Measurements from ENCODE around the gene S100PBP.

Gene S100PBP

GRCh38 chr1:32817815-32818786 is 648 bp downstream of the S100PBP start:
- H3K27ac ChIP-seq: peak overlapping the region; percentile 98
- TF ChIP-seq, protein P1, sequence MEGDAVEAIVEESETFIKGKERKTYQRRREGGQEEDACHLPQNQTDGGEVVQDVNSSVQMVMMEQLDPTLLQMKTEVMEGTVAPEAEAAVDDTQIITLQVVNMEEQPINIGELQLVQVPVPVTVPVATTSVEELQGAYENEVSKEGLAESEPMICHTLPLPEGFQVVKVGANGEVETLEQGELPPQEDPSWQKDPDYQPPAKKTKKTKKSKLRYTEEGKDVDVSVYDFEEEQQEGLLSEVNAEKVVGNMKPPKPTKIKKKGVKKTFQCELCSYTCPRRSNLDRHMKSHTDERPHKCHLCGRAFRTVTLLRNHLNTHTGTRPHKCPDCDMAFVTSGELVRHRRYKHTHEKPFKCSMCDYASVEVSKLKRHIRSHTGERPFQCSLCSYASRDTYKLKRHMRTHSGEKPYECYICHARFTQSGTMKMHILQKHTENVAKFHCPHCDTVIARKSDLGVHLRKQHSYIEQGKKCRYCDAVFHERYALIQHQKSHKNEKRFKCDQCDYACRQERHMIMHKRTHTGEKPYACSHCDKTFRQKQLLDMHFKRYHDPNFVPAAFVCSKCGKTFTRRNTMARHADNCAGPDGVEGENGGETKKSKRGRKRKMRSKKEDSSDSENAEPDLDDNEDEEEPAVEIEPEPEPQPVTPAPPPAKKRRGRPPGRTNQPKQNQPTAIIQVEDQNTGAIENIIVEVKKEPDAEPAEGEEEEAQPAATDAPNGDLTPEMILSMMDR (conservative IDR thresholded peaks at IDR 0.05): no peak
- peak; percentile 76 for TF ChIP-seq ZFX (IDR thresholded peaks at IDR 0.05)

GRCh38 chr1:32818804-32819541 is 1.5 kb downstream of the S100PBP start:
- peak overlapping the region; percentile 98 for H3K27ac ChIP-seq

DNA sequence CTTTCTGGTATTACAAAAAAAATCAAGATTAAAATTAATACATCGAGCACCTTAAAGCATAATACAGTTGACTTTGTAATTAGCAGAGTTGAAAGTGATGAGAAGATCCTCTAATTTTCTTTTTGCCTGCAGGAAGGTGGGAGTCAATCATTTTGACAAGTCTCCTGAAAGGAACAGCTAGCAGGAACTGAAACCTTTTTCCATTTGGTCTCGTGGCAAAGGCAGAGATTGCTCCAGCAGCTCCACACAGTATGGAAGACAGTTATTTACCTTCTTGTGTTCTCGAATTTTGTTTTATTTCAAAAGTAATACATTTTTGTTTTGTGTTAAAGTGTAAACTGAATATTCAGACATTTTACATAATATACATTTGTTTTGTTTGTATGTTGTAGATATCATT is 7.7 kb downstream of the S100PBP start:
- H3K27ac ChIP-seq: no peak overlapping the region
- TF ChIP-seq, protein P1 (conservative IDR thresholded peaks at IDR 0.05): no peak
- no peak for TF ChIP-seq ZFX (IDR thresholded peaks at IDR 0.05)

More at GRCh38 chr1:32818804-32819541, 1.5 kb downstream of the S100PBP start:
- no peak for TF ChIP-seq ZFX (IDR thresholded peaks at IDR 0.05)
- TF ChIP-seq, protein P1 (conservative IDR thresholded peaks at IDR 0.05): no peak

- no peak overlapping the region for H3K27ac ChIP-seq
- TF ChIP-seq ZFX (IDR thresholded peaks at IDR 0.05): no peak
- TF ChIP-seq, protein P1 (conservative IDR thresholded peaks at IDR 0.05): peak; percentile 36
Observed at GRCh38 chr1:32828341-32828740, 10.9 kb downstream of the S100PBP start.

GRCh38 chr1:32830092-32830852 is 12.8 kb downstream of the S100PBP start:
- H3K27ac ChIP-seq: no peak overlapping the region
- TF ChIP-seq ZFX (IDR thresholded peaks at IDR 0.05): no peak
- TF ChIP-seq, protein P1 (conservative IDR thresholded peaks at IDR 0.05): no peak

DNA sequence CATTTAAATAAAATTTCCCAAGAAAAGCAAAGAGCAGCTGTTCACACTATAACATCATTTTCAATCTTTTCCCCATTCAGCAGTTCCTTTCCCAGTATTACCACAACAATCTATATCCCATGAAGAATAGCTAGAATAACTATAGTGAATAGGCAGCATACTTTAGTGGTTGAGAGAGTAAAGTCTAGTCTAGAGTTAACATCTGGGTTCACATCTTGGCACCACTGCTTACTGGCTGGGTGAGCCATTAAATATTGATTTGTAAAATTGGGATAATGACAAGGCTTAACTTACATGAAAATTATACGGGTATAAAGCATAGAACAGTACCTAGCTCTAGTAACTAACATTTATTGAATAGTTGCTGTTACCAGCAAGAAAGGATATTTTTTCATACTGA is 14.4 kb downstream of the S100PBP start:
- H3K27ac ChIP-seq: no peak overlapping the region
- TF ChIP-seq ZFX (IDR thresholded peaks at IDR 0.05): no peak
- TF ChIP-seq, protein P1 (conservative IDR thresholded peaks at IDR 0.05): no peak
